Ammon's horn (tissue), 1 donor: Measurements from ENCODE around the gene CMPK1.
"Not testable (repeated sequence)": the region's sequence is repeated elsewhere in the genome, so short reads cannot be mapped to it uniquely, and the experiment has no call there.

Experiments used
- DNase-seq: peaks from one replicate; pipeline ENCODE4 v3.0.0-alpha.2; 2016; ENCODE audit warnings: low spot score

CMPK1 gene, protein sequence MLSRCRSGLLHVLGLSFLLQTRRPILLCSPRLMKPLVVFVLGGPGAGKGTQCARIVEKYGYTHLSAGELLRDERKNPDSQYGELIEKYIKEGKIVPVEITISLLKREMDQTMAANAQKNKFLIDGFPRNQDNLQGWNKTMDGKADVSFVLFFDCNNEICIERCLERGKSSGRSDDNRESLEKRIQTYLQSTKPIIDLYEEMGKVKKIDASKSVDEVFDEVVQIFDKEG

DNA sequence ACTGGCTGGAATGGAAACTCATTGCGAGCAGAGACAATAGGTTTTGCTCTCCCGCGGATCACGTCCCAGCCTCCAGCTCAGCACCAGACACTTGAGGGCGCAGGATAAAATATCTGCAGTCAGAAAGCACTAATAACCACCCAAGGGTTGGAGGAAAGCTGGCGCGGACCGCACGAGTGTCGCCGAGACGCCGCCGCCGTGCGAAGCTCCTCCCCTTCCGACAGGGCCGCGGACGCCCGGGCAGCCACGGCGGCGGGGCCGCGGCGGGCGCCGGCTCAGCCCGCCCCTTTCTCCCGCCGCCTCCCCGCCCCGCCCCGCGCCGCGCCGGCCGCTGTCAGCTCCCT, at the start of gene CMPK1:
Gene CMPK1 (plus strand): TSS at position 213 of the 344 bp plus-strand sequence. CDS start 156 bp downstream, outside the sequence.
- DNase-seq: peak; percentile 90

DNA sequence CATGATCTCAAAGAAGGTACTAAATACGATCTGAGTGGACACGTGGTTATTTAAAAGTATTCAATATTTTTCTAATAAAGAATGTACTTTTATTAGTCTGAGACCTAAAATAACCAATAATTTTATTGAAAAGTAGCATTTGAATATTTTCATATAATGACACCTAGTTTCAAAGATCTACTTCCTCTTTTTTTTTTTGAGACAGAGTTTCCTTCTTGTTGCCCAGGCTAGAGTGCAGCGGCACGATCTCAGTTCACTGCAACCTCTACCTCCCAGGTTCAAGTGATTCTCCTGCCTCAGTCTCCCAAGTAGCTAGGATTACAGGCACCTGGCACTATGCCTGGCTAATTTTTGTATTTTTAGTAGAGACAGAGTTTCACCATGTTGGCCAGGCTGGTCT, 45.5 kb upstream of the CMPK1 start:
- not testable (repeated sequence) for DNase-seq

DNA sequence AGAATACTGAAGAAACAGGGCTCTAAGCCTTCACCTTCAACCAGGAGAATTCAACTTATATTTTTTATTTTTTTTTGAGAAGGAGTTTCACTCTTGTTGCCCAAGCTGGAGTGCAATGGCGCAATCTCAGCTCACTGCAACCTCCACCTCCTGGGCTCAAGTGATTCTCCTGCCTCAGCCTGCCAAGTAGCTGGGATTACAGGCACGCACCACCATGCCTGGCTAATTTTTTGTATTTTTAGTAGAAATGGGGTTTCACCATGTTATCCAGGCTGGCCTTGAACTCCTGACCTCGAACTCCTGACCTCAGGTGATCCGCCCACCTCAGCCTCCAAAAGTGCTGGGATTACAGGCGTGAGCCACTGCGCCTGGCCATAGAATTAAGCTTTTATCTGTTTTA, 38.7 kb upstream of the CMPK1 start:
- DNase-seq: not testable (repeated sequence)

DNA sequence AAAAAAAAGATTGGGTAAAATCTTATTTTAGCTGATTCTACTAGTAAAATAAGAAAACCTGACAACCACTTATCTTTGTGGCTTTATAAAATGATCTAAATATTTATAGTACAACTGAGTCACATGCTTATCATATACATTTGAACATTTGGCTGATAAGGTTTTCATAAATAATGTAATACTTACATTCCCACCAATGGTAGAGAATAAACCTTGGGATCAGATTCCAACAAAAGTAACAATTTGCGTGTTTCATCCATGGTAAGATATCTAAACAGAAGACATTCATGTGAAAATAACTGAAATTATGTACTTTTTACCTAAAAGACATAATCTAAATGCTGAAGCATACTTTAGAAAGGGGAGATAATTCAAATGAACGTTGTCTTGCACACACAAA, 38.0 kb upstream of the CMPK1 start:
- no peak for DNase-seq

DNA sequence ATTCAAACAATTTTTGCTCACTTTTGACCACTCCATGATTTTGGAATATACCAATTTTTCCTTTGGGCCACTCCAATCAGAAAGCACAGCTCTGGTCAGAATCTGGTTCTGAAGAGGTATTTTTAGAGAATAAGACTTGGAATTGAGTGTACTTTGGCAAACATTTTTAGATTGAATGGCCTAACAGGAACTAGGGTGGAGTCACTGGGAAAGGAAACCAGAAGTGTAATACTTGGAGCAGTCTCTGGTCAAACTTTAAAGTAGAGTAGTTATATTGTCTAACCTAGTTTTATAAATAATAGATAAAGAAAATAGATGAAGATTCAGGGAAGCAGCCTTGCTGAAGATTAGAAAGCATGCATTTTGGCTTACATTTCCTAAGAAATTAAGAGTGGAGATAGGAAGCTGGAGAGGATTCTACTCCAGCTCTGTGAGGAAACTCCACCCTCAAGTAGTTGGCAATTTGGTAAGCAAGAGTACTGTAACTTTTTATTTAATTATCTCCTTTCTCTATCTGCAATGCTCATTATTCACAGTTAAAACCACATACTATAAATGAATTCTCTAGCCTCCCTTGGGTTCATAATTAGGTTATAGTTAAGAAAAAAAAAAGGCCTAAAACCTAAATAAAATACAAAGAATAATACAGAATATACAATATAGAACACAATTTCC, 35.4 kb upstream of the CMPK1 start:
- no peak for DNase-seq

DNA sequence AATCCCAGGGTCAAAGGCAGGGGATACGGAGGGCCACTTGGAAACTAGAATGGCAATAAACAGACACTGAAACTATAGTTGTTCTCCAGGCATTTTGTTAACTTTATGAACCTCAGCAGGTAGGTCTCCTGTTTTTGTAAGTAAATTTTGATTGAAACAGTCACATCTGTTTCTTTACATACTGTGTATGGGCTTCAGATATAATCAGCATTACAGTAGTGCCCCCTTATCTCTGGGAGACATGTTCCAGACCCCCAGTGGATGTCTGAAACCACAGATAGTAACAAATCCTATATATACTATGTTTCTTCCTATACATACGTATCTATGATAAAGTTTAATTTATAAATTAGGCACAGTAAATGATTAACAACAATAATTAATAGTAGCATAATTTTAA, 31.1 kb upstream of the CMPK1 start:
- no peak for DNase-seq

DNA sequence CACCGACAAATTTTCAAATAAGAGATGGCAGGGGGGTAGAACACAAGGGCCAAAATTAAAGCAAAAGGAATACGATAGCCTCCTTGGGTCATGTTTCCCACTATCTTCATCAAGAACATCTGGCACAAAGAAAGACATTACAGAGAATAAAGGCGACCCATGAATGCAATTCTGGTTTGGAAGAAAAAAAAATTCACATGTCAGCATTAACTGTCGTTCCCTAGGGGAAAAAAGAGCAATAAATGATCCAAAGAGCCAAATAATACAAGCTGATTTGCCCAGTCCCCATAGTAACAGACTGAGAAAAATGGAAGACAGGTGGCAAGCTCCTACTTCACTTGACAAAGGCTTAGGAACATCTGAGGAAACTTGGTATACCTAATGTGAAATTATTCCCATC, 24.2 kb upstream of the CMPK1 start:
- DNase-seq: no peak

DNA sequence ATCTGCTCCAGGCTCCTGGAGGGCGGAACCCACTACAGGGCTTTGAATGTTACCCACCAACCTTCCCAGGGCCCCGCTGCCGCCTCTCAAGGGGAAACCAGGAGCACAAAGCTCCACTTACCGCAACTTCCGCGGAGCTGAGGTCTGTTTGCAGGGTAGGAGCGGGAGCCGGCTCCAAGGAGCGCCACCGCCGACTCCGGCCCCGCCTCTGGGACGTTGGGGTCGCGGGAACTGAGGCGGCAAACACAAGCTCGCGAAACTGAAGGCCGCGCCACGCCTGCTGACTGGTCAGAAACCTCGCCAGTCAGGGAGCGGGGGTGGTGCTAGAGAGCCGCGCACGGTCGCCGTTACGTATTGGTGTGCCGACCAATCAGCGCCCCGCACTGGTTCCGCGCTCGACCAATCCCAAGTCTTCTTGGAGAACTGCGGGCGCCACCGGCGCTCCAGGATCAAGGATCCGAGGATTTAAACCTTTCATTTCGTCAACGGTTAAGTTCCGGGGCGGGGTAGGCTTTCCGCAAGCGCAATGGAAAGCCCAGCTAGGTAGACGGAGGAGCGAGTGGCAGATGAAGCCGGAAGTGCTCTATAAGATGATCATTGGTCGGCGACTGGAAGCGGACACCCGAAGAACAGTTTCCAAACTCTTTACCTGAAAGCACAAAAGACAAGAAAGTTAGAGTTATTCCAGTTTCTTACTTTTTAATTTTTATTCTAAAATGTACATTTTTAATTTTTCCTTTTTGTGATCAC, 19.5 kb upstream of the CMPK1 start, which contains the start of gene STIL:
Gene STIL (minus strand): TSS at position 233 of the 750 bp plus-strand sequence. CDS start 3,828 bp downstream, outside the sequence.
- peak; percentile 99 for DNase-seq

DNA sequence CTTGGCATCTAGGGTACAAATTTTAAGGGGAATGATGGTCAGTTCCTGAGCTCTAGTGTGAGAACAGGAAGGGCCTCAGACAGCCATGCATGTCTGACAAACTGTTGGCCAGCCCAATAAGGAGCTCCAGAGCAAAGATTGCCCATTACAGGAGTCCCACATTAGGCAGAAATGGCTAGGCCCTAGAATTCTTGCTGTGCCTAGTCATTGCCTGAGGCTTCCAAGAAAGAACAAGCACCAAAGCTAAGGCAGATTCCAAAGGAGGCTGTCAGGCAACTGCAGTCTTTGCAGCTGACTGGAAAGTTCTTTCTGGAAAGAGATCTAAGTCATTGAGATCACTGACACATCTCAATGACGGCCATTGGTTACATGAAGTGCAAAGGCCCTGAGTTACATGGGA, 15.7 kb upstream of the CMPK1 start:
- no peak for DNase-seq

DNA sequence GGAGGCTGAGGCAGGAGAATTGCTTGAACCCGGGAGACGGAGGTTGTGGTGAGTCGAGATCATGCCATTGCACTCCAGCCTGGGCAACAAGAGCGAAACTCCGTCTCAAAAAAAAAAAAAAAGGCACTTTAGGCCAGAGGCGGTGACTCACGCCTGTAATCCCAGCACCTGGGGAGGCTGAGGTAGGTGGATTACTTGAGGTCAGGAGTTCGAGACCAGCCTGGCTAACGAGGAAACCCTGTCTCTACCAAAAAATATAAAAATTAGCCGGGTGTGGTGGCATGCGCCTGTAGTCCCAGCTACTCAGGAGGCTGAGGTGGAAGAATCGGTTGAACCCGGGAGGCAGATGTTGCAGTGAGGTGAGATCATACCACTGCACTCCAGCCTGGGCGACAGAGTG, 13.6 kb upstream of the CMPK1 start:
- not testable (repeated sequence) for DNase-seq

DNA sequence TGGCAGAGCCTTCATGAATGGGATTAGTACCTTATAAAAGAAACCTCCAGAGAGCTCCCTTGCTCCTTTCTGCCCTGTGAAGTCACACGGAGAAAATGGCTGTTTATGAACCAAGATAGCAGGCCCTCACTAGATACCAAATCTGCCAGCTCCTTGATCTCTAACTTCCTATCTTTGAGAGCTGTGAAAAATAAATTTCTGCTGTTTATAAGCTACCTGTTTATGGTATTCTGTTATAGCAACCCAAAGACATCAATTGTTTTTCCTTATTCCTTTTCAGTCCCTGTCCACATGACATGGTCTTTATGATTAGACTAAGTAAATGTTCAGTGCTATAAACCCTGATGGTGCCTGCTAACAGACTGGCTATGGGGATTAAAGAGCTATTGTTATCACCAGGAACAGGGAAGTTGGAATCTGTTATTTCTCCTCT, 10.0 kb upstream of the CMPK1 start:
- no peak for DNase-seq

DNA sequence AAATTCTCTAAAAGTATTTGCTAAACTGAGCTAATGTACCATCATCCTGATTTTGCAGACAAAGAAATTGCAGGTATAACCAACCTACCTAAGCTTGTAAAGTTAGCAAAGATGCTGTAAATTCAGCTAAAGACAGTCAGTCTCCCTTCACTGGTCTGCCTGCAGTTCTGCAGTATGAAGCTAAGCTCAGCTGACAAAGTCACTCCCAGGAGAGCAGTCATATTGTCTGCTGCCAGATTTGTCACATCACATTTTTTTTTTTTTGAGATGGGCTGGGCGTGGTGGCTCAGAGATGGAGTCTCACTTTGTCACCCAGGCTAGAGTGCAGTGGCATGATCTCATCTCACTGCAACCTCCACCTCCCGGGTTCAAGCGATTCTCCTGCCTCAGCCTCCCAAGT, 8.9 kb upstream of the CMPK1 start:
- no peak for DNase-seq

DNA sequence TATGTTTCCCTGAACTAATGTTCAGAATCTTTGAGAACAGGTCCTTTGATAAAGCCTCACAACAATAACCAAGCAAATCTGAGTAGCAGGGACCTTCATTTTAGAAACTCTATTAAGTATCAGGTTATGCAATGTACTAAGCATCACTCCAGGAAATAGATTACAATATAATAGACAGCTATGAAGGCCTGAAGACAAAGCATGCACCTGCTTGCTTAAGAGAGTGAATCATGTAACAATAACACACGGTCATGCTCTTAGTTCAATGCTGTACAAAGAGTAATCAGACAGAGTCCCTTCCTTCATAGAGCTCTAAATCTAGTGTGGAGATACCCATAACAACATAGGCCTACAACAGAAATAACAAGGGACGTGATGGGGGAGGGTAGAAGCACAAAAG, 8.1 kb upstream of the CMPK1 start:
- DNase-seq: no peak

DNA sequence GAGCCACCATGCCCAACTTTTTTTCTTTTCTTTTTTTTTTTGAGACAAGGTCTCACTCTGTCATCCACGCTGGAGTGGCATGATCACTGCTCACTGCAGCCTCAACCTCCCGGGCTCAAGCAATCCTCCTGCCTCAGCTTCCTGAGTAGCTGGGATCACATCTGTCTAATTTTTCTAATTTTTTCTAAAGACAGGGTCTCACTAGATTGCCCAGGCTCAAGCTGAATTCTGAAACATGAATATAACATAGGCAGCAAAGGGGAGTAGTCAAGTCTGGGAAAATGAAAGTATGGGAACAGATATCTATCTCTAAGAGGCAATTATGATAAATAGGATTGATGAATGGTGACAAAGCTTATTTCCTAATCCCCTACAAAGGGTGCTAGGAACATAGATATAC, 7.3 kb upstream of the CMPK1 start:
- DNase-seq: no peak

DNA sequence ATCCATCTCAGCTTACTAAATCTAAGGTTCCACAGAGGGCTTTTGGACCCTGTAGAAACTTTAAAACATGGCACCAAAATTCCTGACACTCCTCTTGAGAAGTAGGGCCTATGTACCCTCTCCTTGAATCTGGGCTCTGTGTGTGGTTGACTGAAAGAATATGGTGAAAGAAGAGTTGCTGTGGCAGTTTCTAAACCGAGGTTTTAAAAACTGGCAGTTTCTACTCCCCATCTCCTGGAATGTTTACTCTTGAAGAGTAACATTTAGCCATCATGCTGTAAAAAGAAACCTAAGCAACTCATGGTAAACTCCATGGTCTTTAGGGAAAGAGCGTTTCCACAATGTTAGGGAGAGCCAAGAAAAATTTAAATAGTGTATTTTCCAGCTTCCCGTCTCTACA, 4.6 kb upstream of the CMPK1 start:
- DNase-seq: no peak

DNA sequence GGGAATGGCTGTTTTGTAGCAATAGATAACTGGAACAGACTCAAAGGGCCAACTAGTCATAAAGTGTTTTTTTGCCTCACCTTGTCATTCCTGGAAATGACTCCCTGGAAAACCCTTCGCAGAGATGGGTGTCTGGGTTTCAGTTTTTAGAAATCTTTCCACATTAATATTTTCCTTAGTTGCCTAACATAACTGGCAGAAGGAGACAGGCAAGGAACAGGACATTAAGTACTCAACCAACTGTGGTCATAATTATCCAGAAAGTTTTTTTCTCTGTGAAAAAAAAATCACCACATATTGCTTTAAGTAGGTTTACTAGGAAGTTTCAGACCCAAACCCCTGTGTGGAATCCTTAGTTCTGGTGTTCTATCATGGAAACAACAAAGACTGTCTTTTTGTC, 3.4 kb upstream of the CMPK1 start:
- DNase-seq: no peak

DNA sequence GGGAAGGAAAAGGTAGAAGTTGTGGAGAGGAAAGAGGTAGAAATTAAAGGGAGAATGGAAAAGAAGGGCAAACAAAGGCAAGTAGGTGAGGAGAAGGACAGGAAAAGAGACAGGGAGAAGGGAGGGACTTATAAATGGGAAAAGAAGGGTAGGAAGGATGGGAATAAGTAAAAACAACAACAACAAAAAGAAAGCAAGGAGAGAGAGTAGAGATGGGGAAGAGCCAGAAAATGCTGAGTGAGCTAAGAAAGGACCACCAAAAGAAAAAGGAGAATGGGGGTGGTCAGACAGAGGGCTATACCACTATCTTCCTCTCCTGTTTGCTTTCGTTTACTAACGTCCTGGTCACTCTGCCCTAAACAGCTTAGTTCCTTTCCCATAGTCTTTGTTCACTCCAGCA, 1.7 kb upstream of the CMPK1 start:
- no peak for DNase-seq

DNA sequence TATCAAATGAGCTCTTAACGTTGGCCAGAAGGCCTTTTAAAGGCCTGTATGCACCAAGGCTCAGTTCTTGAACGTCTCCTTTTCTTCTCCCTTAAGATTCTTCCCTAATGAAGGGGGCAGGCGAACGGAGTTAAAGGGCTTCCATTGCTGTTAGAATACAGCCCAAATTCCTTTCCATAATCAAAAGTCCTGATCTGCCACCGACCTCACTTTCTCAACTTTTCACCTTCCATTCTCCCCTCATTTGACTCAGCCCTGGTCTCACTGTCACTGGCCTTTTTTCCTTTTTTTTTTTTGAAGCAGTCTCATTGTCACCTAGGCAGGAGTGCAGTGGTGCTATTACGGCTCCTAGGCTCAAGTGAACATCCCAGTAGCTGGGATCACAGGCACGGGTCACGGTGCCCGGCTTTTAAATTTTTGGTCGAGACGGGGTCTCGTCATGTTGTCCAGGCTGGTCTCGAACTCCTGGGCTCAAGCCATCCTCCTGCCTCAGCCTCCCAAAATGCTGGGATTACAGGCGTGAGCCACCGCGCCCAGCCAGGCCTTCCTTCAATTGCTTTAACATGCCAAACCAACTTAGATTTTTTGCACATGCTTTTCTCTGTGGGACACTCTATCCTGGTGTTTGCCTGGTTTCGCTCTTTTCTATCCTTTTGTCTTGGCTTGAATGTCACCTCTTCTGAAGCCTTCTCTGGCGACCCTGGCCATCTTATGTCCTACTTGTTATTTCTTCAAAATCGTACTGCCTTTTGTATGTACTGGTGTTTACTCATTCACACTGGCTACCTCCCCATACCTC, 612 bp upstream of the CMPK1 start:
- DNase-seq: no peak

DNA sequence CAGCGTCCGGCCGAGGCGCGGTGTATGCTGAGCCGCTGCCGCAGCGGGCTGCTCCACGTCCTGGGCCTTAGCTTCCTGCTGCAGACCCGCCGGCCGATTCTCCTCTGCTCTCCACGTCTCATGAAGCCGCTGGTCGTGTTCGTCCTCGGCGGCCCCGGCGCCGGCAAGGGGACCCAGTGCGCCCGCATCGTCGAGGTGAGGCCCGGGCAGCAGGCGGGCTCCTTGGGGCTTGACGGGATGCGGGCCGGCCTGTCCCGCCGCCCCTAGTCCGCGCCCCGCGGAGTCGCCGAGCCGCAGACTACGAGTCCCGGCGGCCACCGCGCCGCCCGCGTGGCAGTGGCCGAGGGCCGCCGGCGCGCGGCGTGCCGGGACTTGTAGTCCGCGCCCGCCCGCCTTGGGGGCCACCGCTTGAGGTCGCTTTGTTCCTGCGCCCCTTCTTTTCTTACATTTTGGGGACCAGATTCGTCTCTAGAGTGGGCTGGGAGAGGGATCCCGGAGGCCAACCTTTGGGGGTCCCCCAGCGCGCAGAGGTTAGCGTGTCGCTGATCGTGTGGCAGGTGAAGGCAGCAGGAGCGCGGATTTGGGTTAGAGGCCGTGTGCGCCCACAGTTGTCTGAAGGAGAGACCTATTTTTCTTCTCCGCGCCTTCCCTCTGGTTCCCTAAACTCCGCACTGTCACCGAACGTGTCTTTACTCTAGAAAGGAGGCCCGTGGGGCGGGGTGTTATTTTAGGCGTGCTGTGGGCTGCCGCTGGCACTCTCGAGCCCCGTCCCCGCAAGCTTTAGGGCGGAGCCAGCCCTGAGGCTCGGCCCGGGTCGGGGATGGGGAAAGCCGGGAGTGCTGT, 553 bp downstream of the CMPK1 start:
- peak; percentile 88 for DNase-seq

DNA sequence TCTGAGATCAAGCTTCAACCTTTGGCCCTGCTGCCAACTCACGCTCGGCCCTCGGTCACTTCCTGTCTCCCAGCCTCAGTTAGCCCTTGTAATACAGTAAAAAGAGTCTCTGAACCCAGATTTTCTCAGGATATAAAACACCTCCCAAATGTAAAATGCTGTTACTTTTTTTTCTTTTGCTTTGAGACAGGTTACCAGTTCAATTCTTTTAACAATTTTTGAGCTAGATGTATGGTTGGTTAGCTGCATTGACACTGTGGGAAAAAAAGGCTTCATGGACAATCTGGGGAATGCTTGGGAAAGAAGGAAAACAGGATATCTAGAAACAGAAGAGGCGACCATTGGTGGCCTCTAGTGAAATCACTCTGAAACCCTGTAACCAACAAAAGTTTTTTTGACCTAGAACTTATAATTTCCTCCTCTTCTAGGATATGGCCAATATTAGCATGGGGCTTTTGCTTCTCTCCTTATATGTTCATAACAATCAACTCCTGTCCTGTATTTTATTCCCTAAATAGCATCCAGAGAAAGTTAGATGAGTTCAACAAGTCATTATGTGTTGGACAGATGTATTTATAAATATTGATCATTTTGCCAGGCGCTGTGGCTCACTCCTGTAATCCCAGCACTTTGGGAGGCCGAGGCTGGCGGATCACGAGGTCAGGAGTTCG, 1.3 kb downstream of the CMPK1 start:
- no peak for DNase-seq

DNA sequence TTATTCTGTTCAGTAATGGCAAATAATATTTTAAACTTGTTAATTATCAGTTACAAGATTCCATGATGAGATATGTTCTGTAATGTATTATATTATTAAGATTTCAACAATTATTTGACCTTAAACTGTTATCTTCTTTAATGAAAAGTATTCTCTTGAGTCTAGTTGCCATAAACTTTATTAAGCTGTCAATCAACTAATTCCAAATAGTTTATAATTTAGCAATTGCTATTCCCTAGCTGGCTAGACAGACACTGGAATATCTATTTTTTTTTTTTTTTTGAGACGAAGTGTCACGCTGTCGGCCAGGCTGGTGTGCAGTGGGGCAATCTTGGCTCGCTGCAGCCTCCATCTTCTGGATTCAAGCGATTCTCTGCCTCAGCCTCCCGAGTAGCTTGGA, 3.8 kb downstream of the CMPK1 start:
- DNase-seq: no peak
